Measurements from ENCODE around the gene ANGEL2.

GRCh38 chr1:213054733-213055591 is 39.3 kb upstream of the ANGEL2 start:
- TF ChIP-seq POLR2A (IDR thresholded peaks at IDR 0.05; ENCODE audit: low read length) (no peak), GATA1 (IDR thresholded peaks at IDR 0.05; ENCODE audit: low read depth, low read length) (no peak)
